HepG2 (cell line): ENCODE data around the gene ELANE. TPM values are rescaled to one million over a fixed set of nuclear protein-coding genes. Genes with fewer than 3 reads are reported as not detected.

Experiments
- ATAC-seq: fragments of 200-7000 bp; cut with Tn5 transposase; 3 replicates; pipeline ENCODE4 v1.9.1; 2020; ENCODE audit warnings: mild to moderate bottlenecking, moderate library complexity
- BruUV-seq: library from RNA; stranded (reverse); fragments of 400-500 nt; replicated peaks from 2 replicates; lab custom pipeline; 2021; lab: Mats Ljungman, UMichigan
- CTCF ChIA-PET: fragments of 300-600 bp; formaldehyde crosslinking; extraction: SDS; loops from one replicate; lab custom pipeline; 2021; ENCODE audit warnings: low total read pairs, inconsistent platforms, low intra/inter-chr PET ratio; lab: Yijun Ruan, JAX
- POLR2A ChIA-PET: fragments of 350-600 bp; sonication (Branson Sonifier 250); formaldehyde crosslinking; loops from one replicate; lab custom pipeline; 2020; ENCODE audit warnings: antibody characterized with exemption, inconsistent platforms; lab: Yijun Ruan, JAX
- DNase-seq: peaks from one replicate; pipeline ENCODE4 v3.0.0-alpha.2; 2015; ENCODE audit warnings: low spot score
- FAIRE-seq: peaks from 3 replicates; lab custom pipeline; 2011; peaks lifted over from hg19 to GRCh38; lab: Jason Lieb, UNC
- H2AFZ ChIP-seq: one replicate; pipeline ENCODE4 v1.6.1; 2011; ENCODE audit warnings: low read length, inconsistent platforms
- H3K27ac ChIP-seq: fragments of 300-600 bp; 3 replicates; pipeline ENCODE4 v1.8.0; 2011; ENCODE audit warnings: mixed run types, mild to moderate bottlenecking, mixed read lengths, low read length, inconsistent platforms; ENCODE audit not compliant: insufficient read depth; ENCODE audit errors: extremely low read length
- H3K27me3 ChIP-seq, 2 experiments: fragments of 200-600 bp in 1 of 2; 2 replicates in 1 of 2; 3 replicates in 1 of 2; pipeline versions ENCODE4 v1.6.0 to v1.8.0; 2011; ENCODE audit warnings: low read length in 2 of 2, mild to moderate bottlenecking in 2 of 2, moderate library complexity in 2 of 2, inconsistent platforms in 1 of 2; ENCODE audit not compliant: insufficient read depth in 2 of 2, control insufficient read depth in 1 of 2
- H3K36me3 ChIP-seq, 2 experiments: fragments of 200-600 bp in 1 of 2; replicated peaks in 1 of 2; 2 replicates in 1 of 2; 3 replicates in 1 of 2; pipeline versions ENCODE4 v1.5.1 to v1.8.0; 2011; ENCODE audit warnings: low read length in 2 of 2, inconsistent platforms in 1 of 2; ENCODE audit not compliant: insufficient read depth in 2 of 2, control insufficient read depth in 1 of 2
- H3K4me1 ChIP-seq: 2 replicates; pipeline ENCODE4 v1.5.1; 2012; ENCODE audit warnings: low read length, inconsistent platforms; ENCODE audit not compliant: insufficient read depth
- H3K4me2 ChIP-seq: 2 replicates; pipeline ENCODE4 v1.6.0; 2011; ENCODE audit warnings: low read depth, low read length, inconsistent platforms
- H3K4me3 ChIP-seq, 3 experiments: fragments of 200-600 bp in 1 of 3; sonication (generic), shearing (Covaris generic) in 1 of 3; replicated peaks in 1 of 3; 2 replicates each; pipeline ENCODE4 v1.5.1; 2011 to 2016; ENCODE audit warnings: low read length in 3 of 3, inconsistent platforms in 2 of 3, low read depth in 2 of 3, mild to moderate bottlenecking in 2 of 3, control low read depth in 1 of 3, mixed read lengths in 1 of 3; ENCODE audit not compliant: insufficient read depth in 1 of 3
- H3K79me2 ChIP-seq: one replicate; pipeline ENCODE4 v1.6.1; 2011; ENCODE audit warnings: low read length, inconsistent platforms; ENCODE audit not compliant: insufficient read depth
- H3K9ac ChIP-seq: 2 replicates; pipeline ENCODE4 v1.6.0; 2011; ENCODE audit warnings: mild to moderate bottlenecking, low read depth, low read length, inconsistent platforms; ENCODE audit not compliant: insufficient read depth
- H3K9me3 ChIP-seq: 2 replicates; pipeline ENCODE4 v1.5.1; 2012; ENCODE audit warnings: mild to moderate bottlenecking, low read length
- H4K20me1 ChIP-seq: 2 replicates; pipeline ENCODE4 v1.6.0; 2011; ENCODE audit warnings: inconsistent platforms, mild to moderate bottlenecking, low read length, moderate library complexity; ENCODE audit not compliant: insufficient read depth
- FOXP4 ChIP-seq: sonication (generic); formaldehyde crosslinking; IDR thresholded peaks from 2 replicates; pipeline ENCODE4 v1.4.0; 2020; ENCODE audit warnings: missing genetic modification reagents
- HNRNPH1 ChIP-seq: fragments of 200-400 bp; formaldehyde crosslinking; optimal IDR thresholded peaks from 2 replicates; pipeline ENCODE3; 2017; ENCODE audit warnings: mild to moderate bottlenecking, low read depth, low read length
- LBX2 ChIP-seq: sonication (generic); formaldehyde crosslinking; IDR thresholded peaks from 2 replicates; pipeline ENCODE4 v1.5.0; 2020; ENCODE audit warnings: missing genetic modification reagents, mild to moderate bottlenecking, borderline replicate concordance
- WGBS: methylation state at CpG from one replicate; pipeline ENCODE4 v1.1.6; 2017; ENCODE audit warnings: low lambda C conversion rate; 5-methylcytosine and 5-hydroxymethylcytosine counted together
- in situ Hi-C: cut with HindIII; loops from 2 replicates; pipeline ENCODE4 v1.10.0; 2017; ENCODE audit warnings: low pct_unique_long_range_greater_than_20kb; ENCODE audit not compliant: extremely low pct_ligation_motif_present
- intact Hi-C: fragments of 100-400 bp; cut with micrococcal nuclease; formaldehyde crosslinking; loops from one replicate; pipeline ENCODE4 v1.10.0; 2022; ENCODE audit not compliant: unreplicated experiment
- polyA plus RNA-seq, 8 experiments: library from polyadenylated mRNA; depleted of rRNA in 3 of 8; stranded (reverse) in 7 of 8; unstranded in 1 of 8; fragments of >200 nt; fragmentation: Illumina TruSeq in 4 of 8; extraction: Trizol in 4 of 8; gene quantifications; 2 replicates each; pipeline versions ENCODE4 v1.2.1 to v1.2.3, GENCODE V29; 2011 to 2016; ENCODE audit warnings: low read depth in 4 of 8, missing spikeins in 1 of 8, mixed read lengths in 1 of 8; ENCODE audit not compliant: insufficient read depth in 1 of 8
- total RNA-seq, 5 experiments: library from RNA; depleted of rRNA; stranded (reverse); fragments of >200 nt; fragmentation: Illumina TruSeq; extraction: Trizol; gene quantifications; 2 replicates each; pipeline ENCODE4 v1.2.3, GENCODE V29; 2016; ENCODE audit warnings: low read depth in 1 of 5

The ELANE gene
- total and polyA plus RNA-seq, 2 of the 13 experiments (the other 11 are each of a cell fraction or from before 2014, with no cell fraction given) = not detected

GRCh38 chr19:900302-901111, 48.4 kb downstream of the ELANE start (continued):
- no peak for TF ChIP-seq FOXP4

DNA sequence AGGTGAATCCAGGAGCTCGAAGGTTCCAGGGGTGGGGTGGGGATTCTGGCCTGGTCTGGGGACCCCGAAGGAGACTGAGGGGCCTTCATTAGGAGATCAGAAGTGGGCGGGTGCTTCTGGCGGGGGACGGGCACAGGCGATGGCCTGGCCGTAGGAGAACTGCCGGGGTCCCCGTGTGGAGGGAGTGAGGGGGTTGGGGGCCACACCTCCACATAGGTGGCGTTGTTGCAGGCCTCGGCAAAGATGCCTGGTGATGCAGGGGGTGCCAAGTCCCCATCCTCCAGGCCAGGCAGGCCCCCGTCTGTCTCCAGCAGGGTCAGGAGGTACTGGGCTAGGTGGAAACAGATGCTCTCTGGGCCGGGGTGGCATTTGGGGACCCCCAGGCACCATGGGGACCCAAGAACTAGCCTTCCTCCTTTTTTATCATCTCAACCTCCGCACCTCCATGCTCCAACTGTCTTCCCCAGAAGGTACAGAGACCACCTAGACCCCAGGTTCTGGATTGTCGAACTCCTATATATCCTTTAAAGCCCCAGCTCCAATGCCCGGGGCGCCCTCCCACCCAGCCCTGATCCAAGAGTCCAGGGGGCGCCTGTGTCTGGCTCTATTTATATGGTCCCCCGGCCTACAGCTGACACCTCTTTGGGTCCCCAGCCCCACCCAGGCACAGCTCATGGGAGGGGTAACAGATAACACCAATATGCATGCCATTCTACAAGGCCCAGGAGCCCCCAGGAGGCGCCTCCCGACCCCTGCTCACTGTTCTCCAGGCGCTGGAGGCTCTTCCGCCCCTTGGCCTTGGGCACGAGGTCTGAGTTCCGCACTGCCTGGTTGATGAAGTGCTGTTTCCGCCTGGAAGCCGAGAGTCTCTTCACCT, 49.4 kb downstream of the ELANE start:
- CTCF ChIA-PET = no interaction called here
- intact Hi-C loops = no loop called here
- no TSS peak for BruUV-seq

More for the DNA sequence above, 49.4 kb downstream of the ELANE start:
- FAIRE-seq = no peak
- no peak overlapping the region for H3K4me2 ChIP-seq
- TF ChIP-seq LBX2 (no peak), HNRNPH1 (no peak)
- TF ChIP-seq, all 625 proteins: peak for 0
- Histone ChIP-seq H3K9me3 (no peaks in the 10 kb centered on the region), H3K27me3 (no peaks in the 10 kb centered on the region), H3K79me2 (no peaks in the 10 kb centered on the region), H4K20me1 (no peaks in the 10 kb centered on the region), H3K36me3 (peaks cover 7 to 14% of the 10 kb centered on the region in 2 experiments; a peak in 4 of 5 replicates), H2AFZ (no peak overlapping the region), H3K4me1 (no peaks in the 10 kb centered on the region), H3K4me3 (no peak overlapping the region), H3K9ac (no peak overlapping the region), H3K27ac (no peak overlapping the region)
- DNase-seq = no peak
- in situ Hi-C loops = no loop called here
- POLR2A ChIA-PET = no interaction called here
- ATAC-seq = no peak
- 98% methylated on average over 25 of the region's 27 CpGs for WGBS
